Endothelial cell of umbilical vein (primary cell): ENCODE data around the gene FOXS1.

Experiments used
- CTCF ChIP-seq, 2 donors: IDR thresholded peaks; 1 replicate in 1 of 2; 2 replicates in 1 of 2; pipeline ENCODE4 v1.5.1; 2011; ENCODE audit warnings: low read length in 2 of 2, mild to moderate bottlenecking in 2 of 2, moderate library complexity in 2 of 2, control low read depth in 1 of 2, inconsistent platforms in 1 of 2, low read depth in 1 of 2; ENCODE audit not compliant: insufficient read depth in 1 of 2; ENCODE audit errors: extremely low read depth in 1 of 2
- FOS ChIP-seq: IDR thresholded peaks from 2 replicates; pipeline ENCODE4 v1.6.1; 2011; ENCODE audit warnings: mild to moderate bottlenecking, low read length, moderate library complexity, borderline replicate concordance; ENCODE audit not compliant: insufficient read depth
- POLR2A ChIP-seq: IDR thresholded peaks from 2 replicates; pipeline ENCODE4 v1.6.1; 2012; ENCODE audit warnings: low read depth, mild to moderate bottlenecking, control low read depth, low read length

GRCh38 chr20:31860390-31861134, 15.2 kb upstream of the FOXS1 start:
- no peak for TF ChIP-seq CTCF (IDR thresholded peaks at IDR 0.05; ENCODE audit: extremely low read depth in 1 of 2, insufficient read depth in 1 of 2, low read depth in 1 of 2, low read length in 2 of 2)
- TF ChIP-seq FOS = no peak
- TF ChIP-seq POLR2A = no peak
